ENCODE results near the gene SLC22A5.

SLC22A5 gene

DNA sequence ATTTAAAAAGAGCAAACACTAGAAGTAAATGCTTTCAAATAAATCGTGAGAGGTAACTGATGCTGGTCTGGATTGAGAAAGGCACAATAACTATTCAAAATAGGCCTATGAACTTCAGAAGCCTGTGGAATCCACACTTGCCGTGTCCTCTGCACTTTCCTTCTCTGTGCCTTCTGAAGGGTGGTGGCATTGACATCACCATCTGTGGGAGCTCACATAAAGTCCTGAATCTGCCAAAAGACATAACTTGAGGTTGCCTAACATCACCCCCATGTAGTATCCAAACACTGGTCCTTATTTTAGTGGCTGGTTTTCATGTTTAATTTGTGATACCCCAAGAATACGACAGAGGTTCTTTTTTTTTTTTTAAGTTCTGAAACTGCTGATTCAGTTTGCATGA, 61.2 kb downstream of the SLC22A5 start:
- TF ChIP-seq, protein P1, sequence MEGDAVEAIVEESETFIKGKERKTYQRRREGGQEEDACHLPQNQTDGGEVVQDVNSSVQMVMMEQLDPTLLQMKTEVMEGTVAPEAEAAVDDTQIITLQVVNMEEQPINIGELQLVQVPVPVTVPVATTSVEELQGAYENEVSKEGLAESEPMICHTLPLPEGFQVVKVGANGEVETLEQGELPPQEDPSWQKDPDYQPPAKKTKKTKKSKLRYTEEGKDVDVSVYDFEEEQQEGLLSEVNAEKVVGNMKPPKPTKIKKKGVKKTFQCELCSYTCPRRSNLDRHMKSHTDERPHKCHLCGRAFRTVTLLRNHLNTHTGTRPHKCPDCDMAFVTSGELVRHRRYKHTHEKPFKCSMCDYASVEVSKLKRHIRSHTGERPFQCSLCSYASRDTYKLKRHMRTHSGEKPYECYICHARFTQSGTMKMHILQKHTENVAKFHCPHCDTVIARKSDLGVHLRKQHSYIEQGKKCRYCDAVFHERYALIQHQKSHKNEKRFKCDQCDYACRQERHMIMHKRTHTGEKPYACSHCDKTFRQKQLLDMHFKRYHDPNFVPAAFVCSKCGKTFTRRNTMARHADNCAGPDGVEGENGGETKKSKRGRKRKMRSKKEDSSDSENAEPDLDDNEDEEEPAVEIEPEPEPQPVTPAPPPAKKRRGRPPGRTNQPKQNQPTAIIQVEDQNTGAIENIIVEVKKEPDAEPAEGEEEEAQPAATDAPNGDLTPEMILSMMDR (IDR thresholded peaks at IDR 0.05; ENCODE audit: low read depth, low read length) = no peak
- no peak overlapping the region for H3K4me3 ChIP-seq (replicated peaks in 1 of 2; ENCODE audit: low read depth in 2 of 2, low read length in 2 of 2)
- DNase-seq (ENCODE audit: low read depth in 2 of 2) = no peak

DNA sequence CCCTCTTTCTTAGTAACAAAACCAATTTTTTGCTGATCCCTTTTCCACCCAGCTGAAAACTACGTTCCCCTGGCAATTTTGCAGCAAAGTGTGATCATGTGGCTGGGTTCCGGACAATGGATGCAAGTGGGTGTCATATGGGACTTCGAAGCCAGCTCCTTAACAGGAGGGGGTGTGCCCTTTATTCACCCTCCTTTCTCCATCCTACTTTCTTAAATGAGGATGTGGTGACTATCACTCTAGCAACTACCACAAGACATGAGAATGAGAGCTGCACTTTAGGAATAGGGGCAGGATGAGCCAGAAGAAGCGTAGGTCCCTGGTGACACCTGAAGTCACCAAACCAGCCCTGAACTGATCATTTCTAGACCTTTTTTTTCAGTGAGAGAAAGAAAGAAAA, 62.1 kb downstream of the SLC22A5 start:
- no peak overlapping the region for H3K4me3 ChIP-seq (replicated peaks in 1 of 2; ENCODE audit: low read depth in 2 of 2, low read length in 2 of 2)
- no peak for DNase-seq (ENCODE audit: low read depth in 2 of 2)
- TF ChIP-seq, protein P1 (IDR thresholded peaks at IDR 0.05; ENCODE audit: low read depth, low read length) = no peak

DNA sequence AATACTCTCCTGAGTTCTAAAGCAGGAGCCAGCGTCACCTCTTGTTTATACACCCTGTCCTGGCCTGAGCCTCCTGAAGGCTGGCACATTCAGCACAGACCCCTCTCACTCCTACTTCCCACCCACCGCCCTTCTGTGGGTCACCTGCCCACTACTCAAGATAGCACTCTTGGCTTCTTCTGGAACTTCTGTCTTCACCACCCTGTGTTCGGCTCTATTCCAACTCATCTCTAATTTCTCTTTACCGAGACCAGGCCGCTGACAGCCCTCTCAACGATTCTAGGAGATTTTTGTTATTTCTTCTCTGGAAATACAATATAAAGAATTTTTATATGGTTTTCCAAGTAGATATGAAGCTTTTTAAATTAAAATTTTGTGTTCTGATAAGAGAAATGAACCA, 63.6 kb downstream of the SLC22A5 start:
- H3K4me3 ChIP-seq (replicated peaks in 1 of 2; ENCODE audit: low read depth in 2 of 2, low read length in 2 of 2) = no peak overlapping the region
- TF ChIP-seq, protein P1 (IDR thresholded peaks at IDR 0.05; ENCODE audit: low read depth, low read length) = no peak
- no peak for DNase-seq (ENCODE audit: low read depth in 2 of 2)

DNA sequence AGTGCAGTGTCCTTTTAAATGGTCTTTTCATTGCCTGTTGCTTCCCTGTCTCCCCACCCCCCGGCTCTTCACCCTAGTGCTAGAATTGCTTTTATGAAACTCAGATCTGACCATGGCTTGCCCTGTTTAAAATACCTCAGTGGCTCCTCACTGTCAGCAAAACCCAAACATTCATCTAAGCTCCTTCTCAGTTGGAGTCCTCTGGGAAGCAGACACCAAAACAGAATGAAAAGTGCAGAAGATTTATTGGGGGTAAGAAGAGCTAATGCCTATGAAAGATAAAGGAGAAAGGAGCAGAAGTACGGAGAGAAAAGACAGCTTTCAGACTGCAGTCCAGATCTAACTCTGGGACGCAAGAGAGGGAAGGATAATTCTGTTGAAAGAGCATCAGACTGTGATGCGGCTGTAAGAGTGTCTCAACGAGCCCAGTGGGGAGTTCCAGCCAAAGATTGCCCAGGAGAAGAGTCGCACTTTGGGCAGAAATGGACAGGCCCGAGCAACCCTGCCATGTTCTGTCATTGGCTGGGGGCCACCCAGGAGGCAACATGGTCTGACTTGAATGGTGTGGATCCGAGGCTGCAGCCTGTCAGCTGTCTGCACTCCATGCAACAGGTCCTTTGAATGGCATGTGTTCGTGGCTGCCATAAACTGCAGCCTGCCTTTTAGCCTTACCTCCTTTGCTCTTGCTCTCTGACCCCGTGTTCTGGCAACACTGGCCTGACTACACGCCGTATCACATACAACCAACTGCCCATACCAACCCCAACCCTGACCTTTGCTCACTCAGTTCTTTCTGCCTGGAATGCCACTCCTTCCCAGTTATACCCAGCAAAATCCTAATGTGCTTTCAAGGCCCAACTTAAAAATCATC, 65.1 kb downstream of the SLC22A5 start:
- TF ChIP-seq, protein P1 (IDR thresholded peaks at IDR 0.05; ENCODE audit: low read depth, low read length) = no peak
- DNase-seq (ENCODE audit: low read depth in 2 of 2) = no peak
- no peak overlapping the region for H3K4me3 ChIP-seq (replicated peaks in 1 of 2; ENCODE audit: low read depth in 2 of 2, low read length in 2 of 2)

DNA sequence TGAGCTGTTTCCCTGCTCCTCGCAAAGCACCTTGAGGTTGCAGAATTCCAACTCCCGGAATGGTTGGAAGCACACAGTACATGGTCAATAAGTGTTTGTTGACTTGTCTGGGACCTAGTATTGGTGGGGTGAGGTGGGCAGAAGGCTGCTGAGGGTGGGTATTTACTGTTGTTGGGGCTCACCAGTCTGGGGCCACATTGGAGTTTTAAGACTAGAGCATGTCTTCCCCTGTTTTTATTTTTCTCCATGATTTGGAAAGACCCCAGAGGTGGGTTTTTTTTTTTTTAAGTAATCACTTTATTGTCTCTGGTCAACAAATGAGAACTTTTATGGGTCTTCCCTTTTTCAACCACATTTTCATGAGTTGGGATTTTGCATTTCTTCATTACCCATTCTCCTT, 65.9 kb downstream of the SLC22A5 start:
- H3K4me3 ChIP-seq (replicated peaks in 1 of 2; ENCODE audit: low read depth in 2 of 2, low read length in 2 of 2) = no peak overlapping the region
- TF ChIP-seq, protein P1 (IDR thresholded peaks at IDR 0.05; ENCODE audit: low read depth, low read length) = no peak
- no peak for DNase-seq (ENCODE audit: low read depth in 2 of 2)

DNA sequence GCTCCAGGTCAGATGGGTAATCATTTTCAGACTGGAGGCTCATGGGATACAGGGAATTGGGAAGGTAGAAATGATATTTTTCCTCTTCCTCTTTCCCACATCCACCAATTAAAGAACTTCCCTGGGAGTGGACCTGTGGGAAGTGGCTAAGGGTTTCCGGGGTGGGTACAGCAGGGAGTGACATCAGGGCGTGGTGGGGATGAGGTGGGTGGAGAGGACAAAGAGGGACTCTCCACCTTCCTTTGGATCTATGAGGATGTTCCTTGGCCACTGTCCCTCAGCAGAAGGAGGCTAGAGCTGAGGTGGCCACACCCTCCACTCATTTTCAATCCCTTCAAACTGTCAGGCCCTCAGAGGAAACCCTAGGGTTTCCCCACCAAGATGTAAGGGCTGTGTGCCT, 66.4 kb downstream of the SLC22A5 start:
- DNase-seq (ENCODE audit: low read depth in 2 of 2) = no peak
- TF ChIP-seq, protein P1 (IDR thresholded peaks at IDR 0.05; ENCODE audit: low read depth, low read length) = no peak
- H3K4me3 ChIP-seq (replicated peaks in 1 of 2; ENCODE audit: low read depth in 2 of 2, low read length in 2 of 2) = no peak overlapping the region

Data from cardiac fibroblast (primary cell).